Suprapubic skin (tissue), 3 donors: ENCODE measurements around the gene CFD.

Experiments used
- POLR2A ChIP-seq, 2 donors: fragments of 450-650 bp; IDR thresholded peaks; one replicate each; pipeline ENCODE4 v1.6.1; 2017; ENCODE audit warnings: antibody characterized with exemption in 2 of 2, mild to moderate bottlenecking in 2 of 2, moderate library complexity in 2 of 2
- TF ChIP-seq, protein P1 (sequence below), 2 donors: fragments of 200-600 bp in 1 of 2; fragments of 450-650 bp in 1 of 2; sonication (generic) in 1 of 2; IDR thresholded peaks; one replicate each; pipeline ENCODE4 v1.5.1; 2016 to 2019; ENCODE audit warnings: antibody characterized with exemption in 2 of 2, mild to moderate bottlenecking in 1 of 2, moderate library complexity in 1 of 2

GRCh38 chr19:850979-851335 lies 8.5 kb upstream of the CFD start:
- TF ChIP-seq, protein P1, sequence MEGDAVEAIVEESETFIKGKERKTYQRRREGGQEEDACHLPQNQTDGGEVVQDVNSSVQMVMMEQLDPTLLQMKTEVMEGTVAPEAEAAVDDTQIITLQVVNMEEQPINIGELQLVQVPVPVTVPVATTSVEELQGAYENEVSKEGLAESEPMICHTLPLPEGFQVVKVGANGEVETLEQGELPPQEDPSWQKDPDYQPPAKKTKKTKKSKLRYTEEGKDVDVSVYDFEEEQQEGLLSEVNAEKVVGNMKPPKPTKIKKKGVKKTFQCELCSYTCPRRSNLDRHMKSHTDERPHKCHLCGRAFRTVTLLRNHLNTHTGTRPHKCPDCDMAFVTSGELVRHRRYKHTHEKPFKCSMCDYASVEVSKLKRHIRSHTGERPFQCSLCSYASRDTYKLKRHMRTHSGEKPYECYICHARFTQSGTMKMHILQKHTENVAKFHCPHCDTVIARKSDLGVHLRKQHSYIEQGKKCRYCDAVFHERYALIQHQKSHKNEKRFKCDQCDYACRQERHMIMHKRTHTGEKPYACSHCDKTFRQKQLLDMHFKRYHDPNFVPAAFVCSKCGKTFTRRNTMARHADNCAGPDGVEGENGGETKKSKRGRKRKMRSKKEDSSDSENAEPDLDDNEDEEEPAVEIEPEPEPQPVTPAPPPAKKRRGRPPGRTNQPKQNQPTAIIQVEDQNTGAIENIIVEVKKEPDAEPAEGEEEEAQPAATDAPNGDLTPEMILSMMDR (IDR thresholded peaks at IDR 0.05), result no peak
- TF ChIP-seq POLR2A (IDR thresholded peaks at IDR 0.05), result no peak
